ENCODE measurements around the gene ZNF830.
A peak's percentile ranks its signal among the peaks of the same experiment; 100 is the strongest.
"Not testable (repeated sequence)": the region's sequence is repeated elsewhere in the genome, so short reads cannot be mapped to it uniquely, and the experiment has no call there.

ZNF830 gene

GRCh38 chr17:34998205-34998604 lies 36.9 kb downstream of the ZNF830 start:
- H3K4me1 ChIP-seq, result no peaks in the 10 kb centered on the region
- H3K27me3 ChIP-seq (ENCODE audit: low read depth), result no peaks in the 10 kb centered on the region
- in situ Hi-C loops (cut with MboI; ENCODE audit: low sequenced_read_pairs), result loop anchor here (5.0 kb wide), 1 partner anchor 124 kb away; the partner anchor contains the start of gene FNDC8
- DNase-seq (ENCODE audit: low spot score in 2 of 2), result peak; percentile 46 to 78
- peaks cover 86% of the 10 kb centered on the region for H3K36me3 ChIP-seq (replicated peaks)
- no peak overlapping the region for H3K4me3 ChIP-seq
- H3K9me3 ChIP-seq, result no peaks in the 10 kb centered on the region

- peaks cover 86% of the 10 kb centered on the region for H3K36me3 ChIP-seq (replicated peaks)
- in situ Hi-C loops (cut with MboI; ENCODE audit: low sequenced_read_pairs), result loop anchor here (5.0 kb wide), 1 partner anchor 123 kb away; the partner anchor contains the start of gene FNDC8
Observed at GRCh38 chr17:34999456-34999855, 38.1 kb downstream of the ZNF830 start.

GRCh38 chr17:35000965-35001364 lies 39.6 kb downstream of the ZNF830 start:
- DNase-seq (ENCODE audit: low spot score in 2 of 2); in situ Hi-C loops (cut with MboI; ENCODE audit: low sequenced_read_pairs): not testable (repeated sequence)
- H3K36me3 ChIP-seq (replicated peaks), result peaks cover 77% of the 10 kb centered on the region

More at GRCh38 chr17:34999456-34999855, 38.1 kb downstream of the ZNF830 start:
- Histone ChIP-seq H3K9me3 (no peaks in the 10 kb centered on the region), H3K4me1 (no peaks in the 10 kb centered on the region), H3K27me3 (ENCODE audit: low read depth) (no peaks in the 10 kb centered on the region), H3K4me3 (no peak overlapping the region)
- no peak for DNase-seq (ENCODE audit: low spot score in 2 of 2)

GRCh38 chr17:35001549-35001948 lies 40.2 kb downstream of the ZNF830 start:
- Histone ChIP-seq H3K27me3 (ENCODE audit: low read depth) (no peaks in the 10 kb centered on the region), H3K36me3 (replicated peaks) (peaks cover 76% of the 10 kb centered on the region), H3K4me1 (no peaks in the 10 kb centered on the region), H3K9me3 (no peaks in the 10 kb centered on the region), H3K4me3 (no peak overlapping the region)
- in situ Hi-C loops (cut with MboI; ENCODE audit: low sequenced_read_pairs), result no loop called here
- no peak for DNase-seq (ENCODE audit: low spot score in 2 of 2)

More at GRCh38 chr17:35000965-35001364, 39.6 kb downstream of the ZNF830 start:
- H3K9me3 ChIP-seq; H3K4me1 ChIP-seq; H3K27me3 ChIP-seq (ENCODE audit: low read depth); H3K4me3 ChIP-seq: not testable (repeated sequence)

- H3K36me3 ChIP-seq (replicated peaks), result peaks cover 78% of the 10 kb centered on the region
Observed at GRCh38 chr17:35002876-35003551, 41.7 kb downstream of the ZNF830 start.

GRCh38 chr17:35003778-35004177 lies 42.4 kb downstream of the ZNF830 start:
- no peak for DNase-seq (ENCODE audit: low spot score in 2 of 2)
- Histone ChIP-seq H3K36me3 (replicated peaks) (peaks cover 73% of the 10 kb centered on the region), H3K4me3 (no peak overlapping the region), H3K9me3 (no peaks in the 10 kb centered on the region), H3K27me3 (ENCODE audit: low read depth) (no peaks in the 10 kb centered on the region), H3K4me1 (no peaks in the 10 kb centered on the region)
- in situ Hi-C loops (cut with MboI; ENCODE audit: low sequenced_read_pairs), result no loop called here

More at GRCh38 chr17:35002876-35003551, 41.7 kb downstream of the ZNF830 start:
- in situ Hi-C loops (cut with MboI; ENCODE audit: low sequenced_read_pairs), result no loop called here
- Histone ChIP-seq H3K4me1 (no peaks in the 10 kb centered on the region), H3K27me3 (ENCODE audit: low read depth) (no peaks in the 10 kb centered on the region), H3K4me3 (no peak overlapping the region), H3K9me3 (no peaks in the 10 kb centered on the region)
- DNase-seq (ENCODE audit: low spot score in 2 of 2), result no peak

- peaks cover 64% of the 10 kb centered on the region for H3K36me3 ChIP-seq (replicated peaks)
- in situ Hi-C loops (cut with MboI; ENCODE audit: low sequenced_read_pairs), result no loop called here
Observed at GRCh38 chr17:35006345-35006744, 45.0 kb downstream of the ZNF830 start.

GRCh38 chr17:35006961-35007360 lies 45.6 kb downstream of the ZNF830 start:
- in situ Hi-C loops (cut with MboI; ENCODE audit: low sequenced_read_pairs), result no loop called here
- Histone ChIP-seq H3K36me3 (replicated peaks) (peaks cover 58% of the 10 kb centered on the region), H3K27me3 (ENCODE audit: low read depth) (no peaks in the 10 kb centered on the region), H3K9me3 (no peaks in the 10 kb centered on the region), H3K4me3 (no peak overlapping the region), H3K4me1 (no peaks in the 10 kb centered on the region)
- no peak for DNase-seq (ENCODE audit: low spot score in 2 of 2)

More at GRCh38 chr17:35006345-35006744, 45.0 kb downstream of the ZNF830 start:
- Histone ChIP-seq H3K27me3 (ENCODE audit: low read depth) (no peaks in the 10 kb centered on the region), H3K4me3 (no peak overlapping the region), H3K4me1 (no peaks in the 10 kb centered on the region), H3K9me3 (no peaks in the 10 kb centered on the region)
- no peak for DNase-seq (ENCODE audit: low spot score in 2 of 2)

- no peak overlapping the region for H3K4me3 ChIP-seq
- H3K9me3 ChIP-seq, result no peaks in the 10 kb centered on the region
- H3K36me3 ChIP-seq (replicated peaks), result peaks cover 40% of the 10 kb centered on the region
- no peaks in the 10 kb centered on the region for H3K27me3 ChIP-seq (ENCODE audit: low read depth)
- H3K4me1 ChIP-seq, result no peaks in the 10 kb centered on the region
- no peak for DNase-seq (ENCODE audit: low spot score in 2 of 2)
- in situ Hi-C loops (cut with MboI; ENCODE audit: low sequenced_read_pairs), result no loop called here
Observed at GRCh38 chr17:35010093-35010492, 48.8 kb downstream of the ZNF830 start.

- no peak for DNase-seq (ENCODE audit: low spot score in 2 of 2)
- no peaks in the 10 kb centered on the region for H3K9me3 ChIP-seq
- H3K36me3 ChIP-seq (replicated peaks), result peaks cover 44% of the 10 kb centered on the region
- no peaks in the 10 kb centered on the region for H3K4me1 ChIP-seq
- in situ Hi-C loops (cut with MboI; ENCODE audit: low sequenced_read_pairs), result no loop called here
- no peaks in the 10 kb centered on the region for H3K27me3 ChIP-seq (ENCODE audit: low read depth)
- H3K4me3 ChIP-seq, result no peak overlapping the region
Observed at GRCh38 chr17:35011671-35012216, 50.4 kb downstream of the ZNF830 start.

Measured in HAP-1 (cell line).